Measurements from ENCODE around the gene TMBIM6.

TMBIM6 gene

DNA sequence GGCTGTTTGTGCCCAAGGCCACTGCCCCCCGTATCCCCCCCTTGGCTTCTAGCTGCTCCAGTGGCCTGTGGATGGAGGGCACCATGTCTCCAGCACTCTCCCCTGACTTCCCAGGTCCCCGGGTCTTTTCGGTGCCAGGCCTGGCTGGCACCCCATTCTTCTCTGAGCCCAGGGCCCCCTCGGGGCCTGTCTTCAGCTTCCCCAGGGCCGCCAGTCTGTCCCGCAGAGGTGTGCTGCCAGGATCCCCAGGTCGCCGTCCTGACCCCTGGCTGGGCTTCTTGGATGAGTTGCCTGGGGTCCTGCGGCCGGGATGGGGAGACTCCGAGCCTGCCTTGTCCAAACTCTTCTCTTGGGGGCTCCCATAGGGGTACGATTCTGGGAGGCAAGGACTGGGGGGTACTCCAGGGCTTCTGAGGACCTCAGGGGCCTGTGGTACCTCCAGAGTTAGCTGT is 54.3 kb downstream of the TMBIM6 start:
- in situ Hi-C loops (cut with MboI; ENCODE audit: low sequenced_read_pairs): no loop called here

DNA sequence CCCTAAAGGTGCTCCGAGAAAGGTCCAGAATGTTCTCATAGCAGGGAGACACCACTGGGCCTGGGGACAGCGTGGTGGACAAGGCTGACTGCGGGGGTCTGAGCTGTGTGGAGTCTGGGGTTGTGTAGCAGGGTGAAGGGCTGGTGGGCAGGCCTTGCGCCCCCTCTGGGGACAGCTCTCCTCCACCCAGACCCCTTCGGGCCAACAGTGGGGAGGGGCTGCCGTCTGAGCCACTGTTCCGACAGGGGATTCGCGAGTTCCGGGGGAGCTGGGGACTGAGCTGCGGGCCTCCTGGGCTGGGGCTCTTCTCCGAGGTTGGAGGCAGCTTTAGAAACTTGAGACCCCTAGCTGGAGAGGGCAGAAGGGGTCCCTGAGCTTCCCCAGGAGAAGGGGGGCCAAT is 54.8 kb downstream of the TMBIM6 start:
- in situ Hi-C loops (cut with MboI; ENCODE audit: low sequenced_read_pairs): no loop called here

DNA sequence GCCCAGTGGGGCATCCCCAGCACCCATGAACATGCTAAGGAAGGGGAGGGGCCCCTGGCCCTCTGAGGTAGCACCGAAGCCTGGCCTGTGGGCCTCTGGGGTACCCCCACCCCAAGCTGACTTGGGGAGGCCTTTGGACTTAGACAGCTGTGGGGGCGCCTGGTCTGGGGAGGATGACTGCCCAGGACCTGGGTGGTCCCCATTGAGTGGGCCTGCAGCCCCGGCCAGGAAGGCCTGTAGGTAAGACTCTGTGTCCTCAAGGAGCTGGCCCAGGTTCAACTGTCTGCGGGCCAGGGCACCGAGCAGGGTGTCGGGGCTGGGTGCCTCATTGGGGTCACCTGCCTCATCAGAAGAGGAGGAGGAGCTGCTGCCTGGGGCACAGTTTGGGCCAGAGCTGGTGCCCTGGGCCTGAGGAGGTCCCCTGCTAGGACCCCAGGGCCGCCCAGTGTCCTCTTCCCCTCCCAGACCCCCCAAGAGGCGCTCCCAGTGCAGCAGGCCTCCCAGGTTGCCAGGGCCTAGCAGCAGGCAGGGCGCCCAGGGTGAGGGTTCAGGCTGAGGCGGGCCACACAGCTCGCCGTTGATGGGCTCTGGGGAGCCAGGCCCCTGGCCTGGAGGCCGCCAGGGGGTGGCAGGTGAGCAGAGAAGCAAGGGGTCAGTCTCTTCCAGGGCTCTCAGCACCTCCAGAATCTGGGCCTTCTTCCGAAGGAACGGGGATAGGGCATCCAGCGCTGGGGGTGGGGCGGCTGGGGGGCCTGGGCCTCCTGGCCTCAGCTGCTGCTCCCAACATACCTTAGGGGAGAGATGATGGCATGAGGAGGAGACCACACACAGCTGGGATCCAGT is 55.5 kb downstream of the TMBIM6 start:
- in situ Hi-C loops (cut with MboI; ENCODE audit: low sequenced_read_pairs): no loop called here

DNA sequence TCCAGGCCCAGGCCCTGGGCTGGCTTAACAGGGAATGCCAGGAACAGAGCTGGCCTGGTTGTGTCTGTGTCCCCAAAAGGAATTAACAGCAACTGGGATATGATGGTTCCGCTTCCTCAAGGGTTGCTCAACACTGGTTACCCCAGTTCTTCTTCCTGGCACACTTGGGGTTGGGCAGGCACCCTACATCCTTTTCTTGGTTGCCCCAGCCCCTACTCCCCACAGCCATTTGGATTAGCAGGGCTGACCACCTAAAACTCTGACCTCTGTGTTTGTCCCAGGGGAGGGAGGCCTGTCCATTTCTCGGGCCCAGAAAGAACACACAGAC is 56.1 kb downstream of the TMBIM6 start:
- in situ Hi-C loops (cut with MboI; ENCODE audit: low sequenced_read_pairs): no loop called here

- in situ Hi-C loops (cut with MboI; ENCODE audit: low sequenced_read_pairs): no loop called here
Measured at GRCh38 chr12:49798248-49798647, 56.9 kb downstream of the TMBIM6 start.

GRCh38 chr12:49798934-49799333 is 57.6 kb downstream of the TMBIM6 start:
- in situ Hi-C loops (cut with MboI; ENCODE audit: low sequenced_read_pairs): no loop called here

DNA sequence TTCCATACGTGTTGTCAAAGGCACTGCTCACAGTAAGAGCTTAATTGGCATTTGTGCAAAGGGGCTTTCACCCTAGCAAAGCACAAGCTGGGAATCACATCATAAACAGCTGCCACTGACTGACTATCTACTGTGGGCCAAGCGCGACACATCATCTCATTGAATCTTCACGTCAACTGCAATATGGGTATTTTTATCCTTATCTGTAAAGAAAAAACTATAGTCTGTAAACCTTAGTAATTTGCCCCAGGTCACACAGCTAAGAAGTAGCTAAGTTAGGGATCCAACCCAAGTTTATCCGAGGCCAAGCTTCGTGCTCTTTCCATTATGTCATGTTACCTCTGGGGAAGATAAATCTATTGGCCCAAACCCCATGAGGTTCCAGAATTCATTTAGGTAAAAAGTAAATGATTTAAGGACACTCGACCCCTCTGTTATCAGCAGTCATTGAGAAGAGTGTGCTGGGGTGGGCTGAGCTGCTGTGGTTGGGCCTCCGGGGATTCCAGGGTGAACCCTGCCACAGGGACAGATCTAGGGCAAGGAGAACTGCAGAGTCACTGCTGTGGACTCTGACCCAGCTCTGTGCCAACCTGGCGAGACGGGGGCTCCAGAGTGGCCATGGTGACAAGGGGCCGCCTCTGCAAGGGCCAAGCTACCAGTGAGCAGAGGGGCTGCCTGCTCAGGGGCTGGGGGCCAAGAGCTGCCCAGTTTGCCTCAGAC is 59.2 kb downstream of the TMBIM6 start:
- in situ Hi-C loops (cut with MboI; ENCODE audit: low sequenced_read_pairs): no loop called here

DNA sequence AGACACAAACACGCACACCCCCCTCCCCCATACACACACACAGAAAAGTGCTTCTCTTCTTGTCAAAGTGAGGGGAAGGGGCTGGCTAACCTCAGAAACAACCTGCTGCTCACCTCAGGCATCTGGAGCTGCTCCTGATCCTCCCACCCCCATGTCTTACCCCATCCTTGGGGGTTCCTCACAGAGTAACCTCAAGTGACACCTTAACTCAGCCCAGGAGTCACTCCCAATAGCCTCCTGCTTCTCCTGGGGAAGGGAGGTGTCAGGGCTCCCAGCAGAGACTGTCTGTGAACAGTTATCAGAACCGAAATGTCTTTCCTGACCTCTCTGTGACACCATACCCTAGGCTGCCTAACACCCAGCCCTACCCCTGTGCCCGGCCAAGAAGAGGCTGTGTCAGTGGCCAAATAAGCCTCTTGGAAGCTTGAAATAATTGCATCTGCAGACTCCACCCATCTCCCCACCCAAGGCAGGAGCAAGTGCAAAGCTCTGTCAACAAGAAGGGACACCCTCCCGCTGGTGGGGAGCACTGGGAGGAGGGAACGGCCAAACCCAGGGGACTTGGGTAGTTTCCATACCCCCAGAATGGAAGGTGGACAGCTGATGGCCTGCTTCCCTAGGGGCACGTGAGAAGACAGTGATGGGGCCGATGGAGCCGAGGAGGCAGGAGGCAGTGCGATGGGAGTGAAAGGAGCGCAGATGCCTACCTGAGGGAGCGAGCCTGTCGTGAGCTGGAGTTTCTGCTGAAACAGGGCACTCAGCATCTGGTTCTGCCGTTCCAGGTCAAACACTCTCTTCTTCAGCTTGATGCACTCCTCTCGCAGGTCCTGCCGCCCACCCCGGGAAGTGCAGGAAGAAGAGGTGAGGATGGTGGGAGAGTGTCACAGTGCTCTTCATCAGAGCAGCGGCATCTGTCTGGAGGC is 60.0 kb downstream of the TMBIM6 start:
- in situ Hi-C loops (cut with MboI; ENCODE audit: low sequenced_read_pairs): no loop called here

DNA sequence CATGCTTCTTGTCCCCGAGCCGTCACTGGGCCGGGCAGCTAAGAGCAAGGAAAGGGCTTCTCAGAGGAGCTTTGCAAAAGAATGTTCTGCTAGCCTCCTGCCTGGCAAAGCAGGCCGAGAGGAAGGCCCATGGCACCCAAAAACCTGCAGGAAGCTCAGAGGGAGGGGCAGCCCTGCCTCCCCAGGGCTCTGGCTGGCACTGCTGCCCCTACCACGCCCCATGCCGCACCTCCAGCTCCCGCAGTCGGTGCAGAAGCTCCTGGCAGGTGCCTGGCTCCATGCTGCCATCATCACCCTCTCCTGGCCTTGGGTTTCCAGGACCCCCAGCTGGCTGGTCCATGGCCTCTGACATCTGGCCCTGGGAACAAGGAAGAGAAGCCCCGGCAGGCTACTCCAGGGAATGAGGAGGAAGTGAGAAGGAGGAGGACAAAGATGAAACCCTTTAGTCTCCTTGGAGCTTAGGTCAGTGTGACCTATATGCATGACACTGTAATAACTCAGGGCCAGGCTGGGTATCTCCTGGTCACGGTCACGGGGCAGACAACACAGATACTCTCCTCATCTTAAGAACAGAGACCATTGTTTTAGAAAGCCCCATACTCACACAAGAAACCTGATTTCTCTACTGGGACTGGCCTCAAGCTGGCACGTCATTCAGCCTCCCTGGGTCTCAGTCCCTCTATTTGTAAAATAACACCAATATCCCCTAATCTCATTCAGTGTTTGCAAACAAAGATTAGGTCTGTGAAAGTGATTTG is 62.5 kb downstream of the TMBIM6 start:
- in situ Hi-C loops (cut with MboI; ENCODE audit: low sequenced_read_pairs): no loop called here

DNA sequence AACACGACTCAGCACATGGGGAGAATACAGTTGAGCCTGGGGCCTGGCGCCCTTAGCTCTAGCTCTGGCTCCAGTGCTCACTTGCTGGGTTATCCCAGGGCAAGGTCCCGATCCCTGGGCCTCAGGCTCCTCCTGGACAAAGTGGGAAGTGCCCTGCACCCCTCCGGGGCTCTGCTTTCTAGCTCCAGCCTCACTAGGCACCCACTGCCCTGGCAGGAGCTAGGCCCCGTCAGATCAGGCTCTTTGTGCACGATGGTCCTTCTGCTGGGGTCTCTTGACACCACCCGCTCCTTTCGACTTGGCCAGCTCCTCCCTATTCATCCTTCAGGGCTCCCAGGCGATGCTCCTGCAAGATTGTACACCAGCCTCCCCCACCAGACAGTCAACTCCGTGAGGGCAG is 63.5 kb downstream of the TMBIM6 start:
- in situ Hi-C loops (cut with MboI; ENCODE audit: low sequenced_read_pairs): no loop called here

DNA sequence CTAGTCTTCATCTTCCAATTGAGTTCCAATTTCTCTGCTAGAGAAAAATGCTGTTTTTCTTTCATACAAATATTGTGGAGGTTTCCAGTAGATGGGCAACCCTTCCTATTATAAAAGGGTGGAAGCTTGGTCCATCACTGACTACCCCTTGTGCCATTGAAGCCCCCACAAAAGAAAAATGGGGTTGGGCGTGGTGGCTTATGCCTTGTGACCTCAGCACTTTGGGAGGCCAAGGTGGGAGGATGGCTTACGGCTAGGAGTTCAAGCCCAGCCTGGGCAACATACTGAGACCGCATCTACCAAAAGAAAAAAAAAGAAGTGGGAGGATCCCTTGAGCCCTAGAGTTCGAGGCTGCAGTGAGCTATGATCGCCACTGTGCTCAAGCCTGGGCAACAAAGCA is 64.1 kb downstream of the TMBIM6 start:
- in situ Hi-C loops (cut with MboI; ENCODE audit: low sequenced_read_pairs): no loop called here

- in situ Hi-C loops (cut with MboI; ENCODE audit: low sequenced_read_pairs): no loop called here
Measured at GRCh38 chr12:49806321-49806813, 65.0 kb downstream of the TMBIM6 start.

DNA sequence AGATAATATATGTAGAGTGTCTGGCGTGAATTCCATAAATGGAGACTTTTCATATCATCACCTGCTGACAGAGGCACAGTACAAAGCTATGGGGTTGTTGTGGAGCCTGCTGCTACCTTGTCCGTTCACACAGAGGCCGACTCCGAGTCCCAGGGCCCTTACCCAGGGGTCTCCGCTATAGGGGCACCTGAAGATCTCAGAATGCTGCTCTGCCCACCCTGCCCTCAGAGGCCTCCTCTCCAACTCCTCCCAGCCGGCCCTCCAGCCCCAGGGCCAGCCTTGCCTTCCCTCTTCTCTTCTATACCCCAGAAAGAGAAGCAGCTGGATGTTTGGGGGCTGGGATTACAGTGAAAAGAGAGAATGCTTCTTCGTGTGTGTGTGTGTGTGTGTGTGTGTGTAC is 65.5 kb downstream of the TMBIM6 start:
- in situ Hi-C loops (cut with MboI; ENCODE audit: low sequenced_read_pairs): no loop called here

GRCh38 chr12:49807991-49808580 is 66.7 kb downstream of the TMBIM6 start:
- in situ Hi-C loops (cut with MboI; ENCODE audit: low sequenced_read_pairs): no loop called here

DNA sequence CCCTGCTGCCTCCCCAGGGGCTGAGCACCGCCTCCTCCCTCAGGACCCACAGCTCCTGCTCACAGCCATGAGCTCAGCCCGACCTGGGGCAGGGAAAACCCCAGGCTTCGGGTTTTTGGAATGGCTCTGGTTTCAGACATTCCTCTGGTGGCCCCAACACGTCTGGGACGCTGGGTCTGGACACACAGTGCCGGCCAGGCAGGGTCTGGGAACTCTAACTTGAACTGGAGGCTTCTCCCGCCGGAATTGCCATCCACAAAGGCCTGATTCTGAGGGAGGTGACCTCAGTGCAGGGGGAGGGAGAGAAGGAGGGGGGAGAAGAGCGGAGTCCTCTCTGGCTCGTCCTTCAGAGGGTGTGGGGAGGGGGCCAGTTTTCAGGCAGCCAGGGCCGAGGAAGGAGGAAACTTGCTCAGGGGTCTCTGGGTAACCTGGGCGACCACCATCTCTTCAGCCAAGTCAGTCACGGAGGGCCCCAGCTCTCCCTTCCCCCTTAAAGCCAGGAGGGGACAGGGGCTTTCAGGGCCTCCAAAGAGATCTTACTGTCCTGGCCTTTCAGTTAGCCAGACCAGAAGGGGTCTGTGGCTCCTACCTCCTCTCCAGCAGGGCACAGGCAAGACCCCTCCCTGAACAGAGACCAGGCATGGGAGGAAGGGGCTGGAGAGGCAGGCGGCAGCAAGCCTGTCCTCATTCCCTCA is 67.5 kb downstream of the TMBIM6 start:
- in situ Hi-C loops (cut with MboI; ENCODE audit: low sequenced_read_pairs): no loop called here

DNA sequence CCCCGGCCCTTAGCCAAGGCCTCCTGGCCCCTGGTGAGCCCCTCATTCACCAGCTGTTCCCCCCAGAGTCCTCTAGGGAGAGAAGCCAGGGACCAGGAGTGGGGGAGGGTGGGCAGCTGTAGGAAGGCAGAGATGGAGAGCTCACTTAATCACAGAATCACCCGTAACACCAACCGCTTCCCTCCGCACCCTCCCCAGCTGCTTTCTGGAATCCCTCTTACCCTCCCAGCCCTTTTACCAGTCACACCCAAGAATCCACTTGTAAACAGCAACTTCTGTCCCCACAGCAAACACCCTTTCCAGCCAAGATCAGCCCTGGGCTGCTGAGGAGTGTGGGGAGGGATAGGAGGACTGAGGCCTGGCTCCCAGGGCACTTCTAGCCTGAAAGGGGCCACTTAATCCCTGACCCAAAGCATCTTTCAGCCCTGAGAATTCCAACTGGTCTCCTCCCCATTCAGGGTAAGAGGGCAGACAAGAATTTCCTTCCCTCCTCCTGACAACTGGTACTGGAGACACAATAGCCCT is 68.1 kb downstream of the TMBIM6 start:
- in situ Hi-C loops (cut with MboI; ENCODE audit: low sequenced_read_pairs): no loop called here

GRCh38 chr12:49809906-49810389 is 68.6 kb downstream of the TMBIM6 start:
- in situ Hi-C loops (cut with MboI; ENCODE audit: low sequenced_read_pairs): no loop called here

DNA sequence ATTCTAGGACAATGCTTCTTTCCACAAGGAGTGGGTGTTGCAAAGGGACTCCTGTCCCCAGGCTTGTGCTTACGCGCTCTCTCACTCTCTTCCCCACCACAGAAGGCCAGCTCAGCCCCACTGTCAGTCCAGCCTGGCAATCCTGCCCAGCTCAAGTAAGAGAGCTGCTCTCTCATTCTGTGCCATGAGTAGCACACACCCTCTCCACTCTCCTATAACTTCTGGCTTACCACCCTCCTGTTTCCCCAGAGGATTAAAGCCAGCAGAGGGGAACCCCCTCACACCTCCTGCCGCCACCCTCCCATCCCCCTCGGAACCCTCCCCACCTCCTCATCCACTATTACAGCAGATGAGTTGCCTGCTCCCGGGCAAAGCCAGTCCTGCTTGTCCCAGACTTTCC is 69.8 kb downstream of the TMBIM6 start:
- in situ Hi-C loops (cut with MboI; ENCODE audit: low sequenced_read_pairs): no loop called here

DNA sequence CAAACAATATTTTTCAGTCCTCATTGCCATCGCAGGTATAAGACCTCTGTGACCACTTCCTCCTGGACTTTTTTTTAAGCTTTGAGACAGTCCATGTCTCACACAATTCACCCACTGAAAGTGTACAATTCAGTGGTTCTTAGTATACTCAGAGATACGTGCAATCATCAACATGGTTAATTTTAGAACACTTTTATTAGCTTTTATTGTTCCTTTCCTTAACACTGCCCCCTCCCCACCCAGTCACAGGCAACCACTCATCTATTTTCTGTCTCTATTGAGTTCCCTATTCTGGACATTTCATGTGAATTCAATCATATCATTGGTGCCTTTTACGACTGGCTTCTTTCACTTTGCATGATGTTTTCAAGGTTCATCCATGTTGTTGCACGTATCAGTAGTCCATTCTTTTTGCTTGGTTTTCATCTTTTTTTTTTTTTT is 70.6 kb downstream of the TMBIM6 start:
- in situ Hi-C loops (cut with MboI; ENCODE audit: low sequenced_read_pairs): no loop called here
